HEK293 (cell line): Measurements from ENCODE around the gene SET.

Source experiments
- BCL11B ChIP-seq: fragments of 450-650 bp; formaldehyde crosslinking; IDR thresholded peaks from 2 replicates; pipeline ENCODE4 v1.5.1; 2016; ENCODE audit warnings: low read depth, missing biosample characterization, missing genetic modification characterization
- GLIS1 ChIP-seq: fragments of 450-650 bp; formaldehyde crosslinking; IDR thresholded peaks from 2 replicates; pipeline ENCODE4 v1.5.1; 2016; ENCODE audit warnings: missing biosample characterization, missing genetic modification characterization
- PRDM10 ChIP-seq: fragments of 450-650 bp; formaldehyde crosslinking; IDR thresholded peaks from 2 replicates; pipeline ENCODE4 v1.5.1; 2016; ENCODE audit warnings: missing biosample characterization, missing genetic modification characterization
- TRIM28 ChIP-seq: IDR thresholded peaks from 2 replicates; pipeline ENCODE4 v1.6.1; 2011; ENCODE audit warnings: low read length, control low read depth, borderline replicate concordance
- WT1 ChIP-seq: fragments of 450-650 bp; formaldehyde crosslinking; IDR thresholded peaks from 2 replicates; pipeline ENCODE4 v1.5.1; 2016; ENCODE audit warnings: missing biosample characterization, missing genetic modification characterization
- ZBTB11 ChIP-seq: fragments of 450-650 bp; formaldehyde crosslinking; conservative IDR thresholded peaks from 2 replicates; pipeline ENCODE4 v1.5.1; 2016; ENCODE audit warnings: low read depth, missing biosample characterization, missing genetic modification characterization
- ZBTB7A ChIP-seq: fragments of 450-650 bp; formaldehyde crosslinking; IDR thresholded peaks from 2 replicates; pipeline ENCODE4 v1.5.1; 2016; ENCODE audit warnings: low read depth, missing biosample characterization, missing genetic modification characterization
- ZNF18 ChIP-seq: fragments of 450-650 bp; formaldehyde crosslinking; IDR thresholded peaks from 2 replicates; pipeline ENCODE4 v1.5.1; 2016; ENCODE audit warnings: missing biosample characterization, missing genetic modification characterization
- ZNF26 ChIP-seq: fragments of 450-650 bp; formaldehyde crosslinking; IDR thresholded peaks from 2 replicates; pipeline ENCODE4 v1.5.1; 2016; ENCODE audit warnings: missing biosample characterization, missing genetic modification characterization
- ZNF324 ChIP-seq: fragments of 450-650 bp; formaldehyde crosslinking; IDR thresholded peaks from 2 replicates; pipeline ENCODE4 v1.5.1; 2016; ENCODE audit warnings: missing biosample characterization, missing genetic modification characterization
- ZNF398 ChIP-seq: fragments of 450-650 bp; formaldehyde crosslinking; IDR thresholded peaks from 2 replicates; pipeline ENCODE4 v1.5.1; 2017; ENCODE audit warnings: missing biosample characterization, missing genetic modification characterization
- ZNF449 ChIP-seq: fragments of 450-650 bp; formaldehyde crosslinking; IDR thresholded peaks from 2 replicates; pipeline ENCODE4 v1.5.1; 2017; ENCODE audit warnings: missing biosample characterization, mild to moderate bottlenecking, missing genetic modification characterization, moderate library complexity
- ZNF560 ChIP-seq: fragments of 450-650 bp; formaldehyde crosslinking; IDR thresholded peaks from 2 replicates; pipeline ENCODE4 v1.5.1; 2017; ENCODE audit warnings: missing biosample characterization, missing genetic modification characterization, borderline replicate concordance
- ZNF621 ChIP-seq: fragments of 450-650 bp; formaldehyde crosslinking; IDR thresholded peaks from 2 replicates; pipeline ENCODE4 v1.5.1; 2017; ENCODE audit warnings: missing biosample characterization, missing genetic modification characterization
- ZNF626 ChIP-seq: fragments of 450-650 bp; sonication (Bioruptor Pico); formaldehyde crosslinking; IDR thresholded peaks from 2 replicates; pipeline ENCODE4 v1.5.1; 2018; ENCODE audit warnings: missing biosample characterization, missing genetic modification characterization, inconsistent platforms
- ZNF670 ChIP-seq: fragments of 450-650 bp; formaldehyde crosslinking; IDR thresholded peaks from 2 replicates; pipeline ENCODE4 v1.5.1; 2016; ENCODE audit warnings: missing biosample characterization, missing genetic modification characterization, low read depth
- ZNF707 ChIP-seq: fragments of 450-650 bp; formaldehyde crosslinking; IDR thresholded peaks from 2 replicates; pipeline ENCODE4 v1.5.1; 2016; ENCODE audit warnings: missing biosample characterization, missing genetic modification characterization
- ZNF768 ChIP-seq: fragments of 450-650 bp; formaldehyde crosslinking; IDR thresholded peaks from 2 replicates; pipeline ENCODE4 v1.5.1; 2018; ENCODE audit warnings: missing biosample characterization, mild to moderate bottlenecking, missing genetic modification characterization
- ZSCAN16 ChIP-seq: fragments of 450-650 bp; formaldehyde crosslinking; IDR thresholded peaks from 2 replicates; pipeline ENCODE4 v1.5.1; 2016; ENCODE audit warnings: missing biosample characterization, missing genetic modification characterization
- TF ChIP-seq, protein P1 (sequence below): fragments of 450-650 bp; formaldehyde crosslinking; IDR thresholded peaks from 2 replicates; pipeline ENCODE4 v1.5.1; 2016; ENCODE audit warnings: missing biosample characterization, missing genetic modification characterization
- TF ChIP-seq, protein P2 (sequence below): fragments of 450-650 bp; formaldehyde crosslinking; IDR thresholded peaks from 2 replicates; pipeline ENCODE4 v1.5.1; 2016; ENCODE audit warnings: missing biosample characterization, missing genetic modification characterization

SET gene

DNA sequence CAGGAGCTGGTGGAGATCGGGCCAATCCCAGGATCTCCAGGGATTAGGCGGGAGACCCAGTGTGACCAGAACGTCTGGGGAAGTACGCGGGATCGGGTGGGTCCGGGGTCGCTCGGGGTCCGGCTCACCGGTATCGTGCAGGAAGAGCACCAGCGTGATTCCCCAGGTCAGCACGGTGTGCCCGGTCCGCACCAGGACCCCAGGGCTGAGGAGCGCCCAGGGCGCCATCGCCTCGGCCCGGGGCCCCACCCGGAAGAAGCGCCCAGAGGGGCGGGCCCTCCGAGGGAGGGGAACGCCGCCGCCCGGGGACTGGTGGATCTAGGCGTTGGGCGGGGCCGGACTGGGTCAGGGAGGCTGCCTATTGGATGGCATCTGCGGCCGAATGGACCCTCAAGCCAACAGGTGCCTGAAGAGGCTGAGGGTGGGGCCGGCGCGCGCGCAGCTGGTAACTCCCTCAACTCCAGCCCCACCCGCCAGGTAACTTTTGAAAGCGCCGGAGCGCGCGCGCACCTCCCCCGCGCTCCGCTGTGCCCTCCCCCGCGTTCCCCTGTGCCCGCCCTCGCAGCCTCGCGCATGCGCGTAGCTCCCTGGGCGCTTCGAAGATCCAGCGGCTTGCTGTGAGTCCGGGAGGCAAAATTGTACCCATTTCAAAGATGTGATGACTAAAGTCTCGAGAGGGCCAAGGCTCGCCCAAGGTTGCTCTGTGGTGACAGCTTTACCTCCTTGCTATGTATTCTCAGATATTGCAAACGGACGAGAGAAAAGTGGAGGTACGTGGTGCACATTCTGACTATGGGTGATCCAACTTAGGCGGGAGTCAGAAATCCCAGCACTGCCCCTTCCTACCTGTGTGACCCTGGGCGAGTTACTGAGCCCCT lies 35.1 kb downstream of the SET start, which contains the start of gene ZDHHC12 (continued):
- peak; percentile 34 for TF ChIP-seq PRDM10 (tag by site-specific recombination)
- TF ChIP-seq ZNF626 (tag by site-specific recombination), result no peak
- no peak for TF ChIP-seq ZNF621
- 0 out of 2 replicates have a peak, but pooled peaks have one; percentile 45 for TF ChIP-seq ZSCAN16 (tag by site-specific recombination)
- peak; percentile 51; the same call in 1 of the 2 replicates for TF ChIP-seq GLIS1 (tag by site-specific recombination)
- TF ChIP-seq ZNF18 (tag by site-specific recombination), result 0 out of 2 replicates have a peak, but pooled peaks have one; percentile 49
- TF ChIP-seq ZNF707 (tag by site-specific recombination), result no peak
- no peak for TF ChIP-seq ZNF398 (tag by site-specific recombination)
- no peak for TF ChIP-seq ZNF449 (tag by site-specific recombination)
- TF ChIP-seq ZBTB7A (tag by site-specific recombination), result peak; percentile 88
- no peak; the same call in 1 of the 2 replicates for TF ChIP-seq ZNF768 (tag by site-specific recombination)
- TF ChIP-seq ZNF670 (tag by site-specific recombination), result no peak
- TF ChIP-seq ZBTB11 (tag by site-specific recombination), result peak; percentile 30; the same call in 1 of the 2 replicates
- no peak for TF ChIP-seq TRIM28
- TF ChIP-seq, protein P1, sequence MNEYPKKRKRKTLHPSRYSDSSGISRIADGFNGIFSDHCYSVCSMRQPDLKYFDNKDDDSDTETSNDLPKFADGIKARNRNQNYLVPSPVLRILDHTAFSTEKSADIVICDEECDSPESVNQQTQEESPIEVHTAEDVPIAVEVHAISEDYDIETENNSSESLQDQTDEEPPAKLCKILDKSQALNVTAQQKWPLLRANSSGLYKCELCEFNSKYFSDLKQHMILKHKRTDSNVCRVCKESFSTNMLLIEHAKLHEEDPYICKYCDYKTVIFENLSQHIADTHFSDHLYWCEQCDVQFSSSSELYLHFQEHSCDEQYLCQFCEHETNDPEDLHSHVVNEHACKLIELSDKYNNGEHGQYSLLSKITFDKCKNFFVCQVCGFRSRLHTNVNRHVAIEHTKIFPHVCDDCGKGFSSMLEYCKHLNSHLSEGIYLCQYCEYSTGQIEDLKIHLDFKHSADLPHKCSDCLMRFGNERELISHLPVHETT (tag by site-specific recombination), result peak; percentile 64; the same call in 1 of the 2 replicates
- no peak for TF ChIP-seq ZNF26
- peak; percentile 84 for TF ChIP-seq ZNF324 (tag by site-specific recombination)
- TF ChIP-seq, protein P2, sequence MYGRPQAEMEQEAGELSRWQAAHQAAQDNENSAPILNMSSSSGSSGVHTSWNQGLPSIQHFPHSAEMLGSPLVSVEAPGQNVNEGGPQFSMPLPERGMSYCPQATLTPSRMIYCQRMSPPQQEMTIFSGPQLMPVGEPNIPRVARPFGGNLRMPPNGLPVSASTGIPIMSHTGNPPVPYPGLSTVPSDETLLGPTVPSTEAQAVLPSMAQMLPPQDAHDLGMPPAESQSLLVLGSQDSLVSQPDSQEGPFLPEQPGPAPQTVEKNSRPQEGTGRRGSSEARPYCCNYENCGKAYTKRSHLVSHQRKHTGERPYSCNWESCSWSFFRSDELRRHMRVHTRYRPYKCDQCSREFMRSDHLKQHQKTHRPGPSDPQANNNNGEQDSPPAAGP (tag by site-specific recombination), result peak; percentile 40; the same call in 1 of the 2 replicates
- TF ChIP-seq WT1 (tag by site-specific recombination), result peak; percentile 61
- TF ChIP-seq BCL11B (tag by site-specific recombination), result peak; percentile 28; the same call in 1 of the 2 replicates
- TF ChIP-seq ZNF560 (tag by site-specific recombination), result no peak
